Measurements from ENCODE around the gene RNF13.

GRCh38 chr3:149815728-149816127 is 2.7 kb downstream of the RNF13 start:
- TF ChIP-seq CTCF (IDR thresholded peaks at IDR 0.05; ENCODE audit: insufficient read depth, low read depth, low read length) (no peak), EZH2 (IDR thresholded peaks at IDR 0.05; ENCODE audit: insufficient read depth, low read length) (no peak)
